Mesenteric fat pad (tissue), 1 donor: ENCODE measurements around the gene SH3RF3. TPM values are rescaled to one million over a fixed set of nuclear protein-coding genes. Genes with fewer than 3 reads are reported as not detected.
A peak's percentile ranks its signal among the peaks of the same experiment; 100 is the strongest.

Experiments used
- DNase-seq: peaks from one replicate; pipeline ENCODE4 v3.0.0-alpha.2; 2020; ENCODE audit warnings: low spot score
- total RNA-seq: library from RNA; stranded (reverse); fragmentation: NEBNext Ultra II Directional; extraction: Animal tissue kit (Norgen Biotek cat#: 25700); gene quantifications from one replicate; pipeline ENCODE4 v1.2.1, GENCODE V29; 2021
- donor health status: DM: yes; HTN: yes; CAD: no.

SH3RF3 gene
- total RNA-seq, 1 donor from 2014 or later = 20.4 TPM

DNA sequence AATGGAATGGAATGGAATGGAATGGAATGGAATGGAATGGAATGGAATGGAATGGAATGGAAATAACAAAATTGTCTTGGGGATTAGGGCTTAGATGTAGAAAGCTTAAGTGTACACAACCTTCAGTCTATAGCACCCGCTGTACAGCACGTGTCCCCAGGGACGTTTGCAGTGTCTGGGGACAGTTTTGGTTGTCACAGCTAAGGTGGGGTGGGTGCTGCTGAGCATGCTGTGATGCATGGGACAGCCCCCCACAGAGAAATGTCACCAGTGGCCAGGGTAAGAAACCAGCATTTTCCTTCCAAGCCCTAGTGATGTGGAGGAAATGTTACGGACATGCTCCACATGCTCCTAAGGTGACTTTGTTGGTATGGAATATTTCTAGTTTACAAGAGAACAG lies 70.8 kb downstream of the SH3RF3 start:
- peak; percentile 35 for DNase-seq

GRCh38 chr2:109200616-109201464 lies 71.8 kb downstream of the SH3RF3 start:
- no peak for DNase-seq

DNA sequence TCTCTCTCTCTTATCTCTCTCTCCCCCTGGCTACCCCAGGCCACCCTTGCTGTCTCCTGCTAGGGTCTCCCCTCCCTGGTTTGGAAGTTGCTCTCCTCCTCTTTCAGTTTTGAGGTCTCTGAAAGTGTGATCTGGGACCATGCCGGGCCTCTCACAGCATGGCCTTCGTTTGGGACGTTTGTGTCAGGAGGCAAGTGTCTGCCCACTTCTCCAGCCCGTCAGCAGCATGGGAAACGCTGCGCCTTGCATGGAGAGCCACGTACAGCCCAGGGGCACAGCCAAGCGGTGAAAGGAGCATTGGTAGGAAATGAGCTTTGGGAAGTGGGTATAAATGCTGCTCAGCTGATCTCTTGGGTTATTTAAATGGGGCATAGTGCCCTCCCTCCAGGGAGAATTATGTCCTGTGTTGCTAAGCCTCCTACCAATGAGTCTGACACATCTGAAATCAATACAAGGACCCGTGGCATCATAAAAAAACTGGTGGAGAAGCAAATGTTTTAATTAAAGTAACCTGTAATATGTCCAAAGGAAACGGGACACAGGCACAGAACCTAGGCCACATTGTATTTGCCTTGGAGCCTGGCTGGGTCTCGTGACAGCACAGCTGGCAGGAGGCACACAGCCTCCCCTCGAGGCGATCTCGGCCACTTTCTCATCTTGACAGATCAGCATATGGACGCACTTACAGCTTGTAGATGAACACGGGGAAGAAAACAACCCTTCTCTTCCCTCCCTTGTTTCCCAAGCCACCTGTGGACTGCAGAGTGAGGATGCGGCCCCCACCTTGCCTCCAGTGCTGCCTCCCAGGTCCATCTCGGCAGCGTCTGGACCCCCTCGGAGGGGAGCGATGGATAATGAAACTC lies 72.7 kb downstream of the SH3RF3 start:
- DNase-seq = no peak

GRCh38 chr2:109202486-109202885 lies 73.5 kb downstream of the SH3RF3 start:
- DNase-seq = no peak

DNA sequence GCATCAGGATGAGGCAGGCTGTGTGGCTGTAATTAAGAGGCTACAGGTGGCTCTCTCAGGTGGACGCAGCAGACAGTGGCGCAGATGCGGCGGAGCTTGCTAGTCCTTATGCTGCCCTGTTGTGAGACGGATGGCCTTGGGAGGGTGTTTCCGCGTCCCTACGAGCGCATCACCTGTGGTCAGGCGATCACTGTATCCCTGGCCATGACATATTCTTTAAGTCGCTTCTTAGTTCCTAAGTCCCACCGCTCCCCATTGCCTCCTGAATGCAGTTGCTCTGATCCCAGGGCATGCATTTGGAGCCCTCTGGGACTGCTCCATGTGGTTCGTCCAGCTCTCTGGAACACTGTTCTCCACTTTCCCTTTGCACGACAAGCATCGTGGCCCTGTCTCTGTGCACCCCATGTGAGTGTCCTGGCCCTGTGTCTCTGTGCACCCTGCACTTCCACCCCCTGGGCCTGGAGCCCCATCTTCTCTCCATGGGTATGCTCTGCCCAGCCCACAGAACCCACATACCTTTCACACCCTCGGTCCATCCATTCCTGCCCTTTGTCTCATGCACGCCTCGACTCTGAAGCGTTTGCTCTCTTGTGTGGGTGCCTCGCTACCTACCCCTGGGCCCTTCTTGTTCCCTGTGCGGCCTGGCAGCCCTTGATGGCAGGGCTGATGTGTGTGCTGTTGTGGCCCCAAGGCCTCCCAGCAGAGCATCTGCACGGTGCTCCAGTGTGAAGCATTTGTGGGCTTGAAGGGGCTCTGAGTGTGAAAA lies 74.4 kb downstream of the SH3RF3 start:
- no peak for DNase-seq

DNA sequence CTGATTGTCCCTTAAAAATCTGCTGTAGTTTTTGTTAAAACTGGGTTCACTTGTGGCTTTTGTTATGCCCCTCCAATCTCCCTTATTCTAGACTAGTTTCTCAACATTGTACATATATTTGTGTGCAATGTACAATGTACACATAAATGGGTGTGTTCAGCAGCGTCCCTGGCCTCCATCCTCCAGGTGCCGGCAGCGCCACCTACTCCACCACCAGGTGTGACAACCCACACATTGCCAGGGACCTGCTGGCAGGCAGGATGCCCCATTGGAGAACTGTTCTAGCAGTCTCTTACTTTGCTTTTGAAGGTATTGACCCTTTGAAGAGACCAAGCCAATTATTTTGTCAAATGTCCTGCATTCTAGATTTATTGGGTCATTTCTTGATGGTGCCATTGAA lies 75.4 kb downstream of the SH3RF3 start:
- no peak for DNase-seq

DNA sequence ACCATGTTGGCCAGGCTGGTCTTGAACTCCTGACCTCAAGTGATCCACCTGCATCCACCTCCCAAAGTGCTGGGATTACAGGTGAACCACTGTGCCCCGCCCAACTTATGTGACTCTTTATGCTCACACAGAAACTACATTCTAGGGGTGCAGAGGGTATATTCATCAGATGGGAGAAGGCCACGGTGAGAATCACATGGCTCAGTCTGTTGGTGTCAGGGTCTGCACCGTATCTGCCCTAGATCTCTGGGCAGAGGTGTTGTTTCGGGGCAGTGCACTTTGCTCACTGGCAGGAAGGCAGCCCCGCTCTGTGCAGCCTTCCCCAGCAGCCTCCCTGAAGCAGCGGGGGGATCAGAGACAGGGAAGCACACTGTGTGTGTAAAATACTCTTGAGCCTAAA lies 76.4 kb downstream of the SH3RF3 start:
- DNase-seq = no peak

- DNase-seq = no peak
These were observed 77.7 kb downstream of the SH3RF3 start for GRCh38 chr2:109206569-109207146.

DNA sequence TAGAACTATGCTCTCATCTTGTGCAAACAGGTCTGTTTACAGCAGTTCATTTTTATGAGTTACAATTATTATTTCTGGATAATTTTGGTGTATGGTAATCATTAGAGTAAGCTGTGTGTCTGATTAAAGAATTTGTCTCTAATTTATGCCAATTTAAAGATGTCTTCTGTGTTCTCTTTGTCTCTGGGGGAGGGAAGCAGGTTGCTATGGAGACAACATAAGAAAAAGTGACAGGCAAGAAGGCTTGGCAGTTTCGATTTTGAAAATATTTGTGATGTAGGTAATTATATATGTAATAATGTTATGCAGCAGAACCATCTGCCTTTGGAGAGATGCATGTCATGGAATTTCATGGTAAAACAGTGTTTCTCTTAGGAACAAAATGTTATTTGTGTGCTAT lies 78.2 kb downstream of the SH3RF3 start:
- no peak for DNase-seq

GRCh38 chr2:109208071-109208950 lies 79.3 kb downstream of the SH3RF3 start:
- DNase-seq = no peak

GRCh38 chr2:109208951-109209335 lies 79.9 kb downstream of the SH3RF3 start:
- DNase-seq = no peak

DNA sequence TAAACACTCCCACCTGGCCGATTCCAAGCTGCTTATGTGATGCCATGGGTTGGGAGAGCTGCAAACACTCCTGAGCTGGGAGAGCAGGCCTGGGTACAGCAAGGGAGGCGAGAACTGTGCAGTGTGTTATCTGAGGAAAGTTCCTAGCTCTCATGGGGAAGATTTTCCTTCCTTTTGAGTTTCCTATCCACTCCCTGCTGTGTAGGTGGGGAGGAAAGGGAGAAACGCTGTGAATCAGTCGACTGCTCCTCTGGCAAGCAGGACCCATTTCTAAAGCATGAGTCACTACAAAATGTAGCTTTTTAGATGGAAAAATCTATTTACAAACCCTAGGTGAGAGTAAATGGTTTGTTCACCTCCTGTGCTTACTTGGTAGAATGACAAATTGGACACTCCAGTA lies 80.4 kb downstream of the SH3RF3 start:
- DNase-seq = no peak

DNA sequence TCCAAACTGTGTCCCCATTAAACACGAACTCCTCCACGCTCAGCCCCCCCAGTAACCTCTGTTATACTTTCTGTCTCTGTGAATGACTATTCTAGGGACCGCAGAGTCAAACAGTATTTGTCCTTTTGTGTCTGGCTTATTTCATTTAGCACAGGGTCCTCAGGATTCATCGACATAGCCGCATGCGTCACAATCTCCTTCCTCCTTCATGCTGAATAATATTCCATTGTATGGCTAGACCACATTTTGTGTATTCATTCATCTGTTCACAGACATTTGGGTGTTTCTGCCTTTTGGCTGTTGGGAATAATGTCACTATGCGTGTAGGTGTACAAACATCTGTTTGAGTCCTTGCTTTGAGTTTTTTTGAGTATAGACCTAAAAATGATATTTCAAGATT lies 80.9 kb downstream of the SH3RF3 start:
- DNase-seq = no peak

DNA sequence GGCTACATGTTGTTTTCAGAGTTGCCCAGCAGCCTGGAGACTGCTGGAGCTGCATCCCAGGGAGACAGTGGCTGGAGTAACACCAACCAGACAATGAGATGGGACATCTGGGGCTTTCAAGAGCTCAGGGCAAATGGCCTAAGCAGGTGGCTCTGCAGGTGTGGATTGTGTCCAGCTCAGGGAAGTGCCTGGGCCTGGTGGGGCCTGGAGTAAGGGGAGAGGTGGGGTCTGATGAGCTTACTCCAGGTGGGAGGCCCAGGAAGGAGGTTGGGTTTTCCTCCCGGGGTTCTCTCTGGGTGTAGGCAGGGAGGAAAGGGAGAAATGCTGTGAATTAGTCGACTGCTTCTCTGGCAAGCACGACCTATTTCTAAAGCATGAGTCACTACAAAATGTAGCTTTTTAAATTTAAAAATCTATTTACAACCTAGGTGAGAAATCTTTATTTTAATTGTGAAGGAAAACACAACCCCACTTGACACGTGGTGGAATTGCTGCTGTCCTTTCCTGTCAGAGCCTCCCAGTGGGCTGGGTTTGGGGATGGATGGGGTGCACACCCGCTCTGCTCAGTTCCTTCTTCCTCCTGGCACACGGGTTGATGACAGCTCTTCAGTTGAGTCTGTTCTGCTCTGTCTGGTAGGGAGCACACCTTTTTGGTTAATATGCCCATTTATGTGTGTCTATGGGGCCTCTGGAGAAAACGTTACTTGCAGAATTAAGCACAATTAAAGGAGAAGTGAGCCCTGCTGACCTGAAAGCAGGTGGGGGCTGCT lies 81.6 kb downstream of the SH3RF3 start:
- DNase-seq = no peak

GRCh38 chr2:109211315-109211714 lies 82.3 kb downstream of the SH3RF3 start:
- no peak for DNase-seq

GRCh38 chr2:109212836-109213563 lies 84.0 kb downstream of the SH3RF3 start:
- DNase-seq = no peak

- DNase-seq = no peak
These were observed 84.8 kb downstream of the SH3RF3 start for GRCh38 chr2:109213646-109214433.
